Measurements from ENCODE around the gene TSPAN6.

DNA sequence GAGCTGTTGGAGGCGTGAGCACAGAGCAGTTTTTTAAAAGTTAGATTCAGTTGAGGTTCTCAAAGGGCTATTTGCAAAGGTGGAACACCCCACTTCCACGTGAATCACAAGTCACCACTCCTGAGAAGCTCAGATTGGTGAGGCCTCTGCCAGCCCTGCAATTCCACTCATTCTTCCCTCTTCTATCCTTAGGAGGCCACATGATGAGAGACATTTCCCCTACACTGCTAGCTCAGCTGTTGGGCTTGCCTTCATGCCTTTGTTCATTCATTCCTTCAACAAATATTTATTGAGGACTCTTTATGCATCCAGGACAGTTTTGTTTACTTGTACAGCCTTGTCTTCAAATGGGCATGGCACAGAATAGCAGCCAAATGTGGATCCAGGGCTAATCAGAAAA is 11.1 kb upstream of the TSPAN6 start:
- TF ChIP-seq PATZ1 (CRISPR knock-in tag; IDR thresholded peaks at IDR 0.05; ENCODE audit: borderline replicate concordance), result no peak
- TF ChIP-seq TCF4 (CRISPR knock-in tag; IDR thresholded peaks at IDR 0.05; ENCODE audit: borderline replicate concordance), result no peak
- no peak for TF ChIP-seq ZFP30 (CRISPR knock-in tag; IDR thresholded peaks at IDR 0.05)
- no peak for TF ChIP-seq ZNF8 (CRISPR knock-in tag; IDR thresholded peaks at IDR 0.05)

All from SK-N-SH treated with all-trans-retinoic acid at 6 μM for 48 hours (cell line).